DOHH2 (cell line): ENCODE results near the gene ACAN.

Experiments used
- H3F3A ChIP-seq: fragments of 200-600 bp; sonication (generic), shearing (Covaris generic); 2 replicates; pipeline ENCODE4 v1.6.0; 2016; ENCODE audit warnings: antibody characterized with exemption, mild to moderate bottlenecking; ENCODE audit not compliant: control insufficient read depth, insufficient read depth
- H3K27ac ChIP-seq: fragments of 200-600 bp; sonication (generic); 2 replicates; pipeline ENCODE4 v1.5.1; 2014; ENCODE audit warnings: low read depth, mild to moderate bottlenecking, low read length, moderate library complexity
- H3K27me3 ChIP-seq: fragments of 200-600 bp; sonication (generic); 2 replicates; pipeline ENCODE4 v1.6.1; 2014; ENCODE audit warnings: mild to moderate bottlenecking, low read length, mixed read lengths; ENCODE audit not compliant: control insufficient read depth
- H3K36me3 ChIP-seq: fragments of 200-600 bp; sonication (generic); 2 replicates; pipeline ENCODE4 v1.6.1; 2014; ENCODE audit warnings: mild to moderate bottlenecking, low read length, moderate library complexity, mixed read lengths; ENCODE audit not compliant: control insufficient read depth
- H3K4me1 ChIP-seq: fragments of 200-600 bp; sonication (generic); 2 replicates; pipeline ENCODE4 v1.6.1; 2014; ENCODE audit warnings: mild to moderate bottlenecking, low read length, mixed read lengths; ENCODE audit not compliant: control insufficient read depth
- H3K4me2 ChIP-seq: fragments of 200-600 bp; sonication (generic); 2 replicates; pipeline ENCODE4 v1.6.0; 2014; ENCODE audit warnings: mild to moderate bottlenecking, low read length, moderate library complexity
- H3K4me3 ChIP-seq: fragments of 200-600 bp; sonication (generic); 2 replicates; pipeline ENCODE4 v1.5.1; 2014; ENCODE audit warnings: mild to moderate bottlenecking, low read length, mixed read lengths
- H3K79me2 ChIP-seq: fragments of 200-600 bp; sonication (generic); 2 replicates; pipeline ENCODE4 v1.6.1; 2014; ENCODE audit warnings: mild to moderate bottlenecking, low read length, mixed read lengths; ENCODE audit not compliant: control insufficient read depth
- H3K9me2 ChIP-seq: fragments of 200-600 bp; sonication (generic); replicated peaks from 2 replicates; pipeline ENCODE4 v1.6.1; 2014; ENCODE audit warnings: mild to moderate bottlenecking, low read length, mixed read lengths; ENCODE audit not compliant: control insufficient read depth
- H3K9me3 ChIP-seq: fragments of 200-600 bp; sonication (generic); 2 replicates; pipeline ENCODE4 v1.6.1; 2014; ENCODE audit warnings: antibody characterized with exemption, low read length, mixed read lengths; ENCODE audit not compliant: control insufficient read depth, insufficient read depth
- H4K20me1 ChIP-seq: fragments of 200-600 bp; sonication (generic); 2 replicates; pipeline ENCODE4 v1.6.0; 2014; ENCODE audit warnings: low read depth, mild to moderate bottlenecking, antibody characterized with exemption, low read length, moderate library complexity; ENCODE audit not compliant: control insufficient read depth, insufficient read depth
- CTCF ChIP-seq: fragments of 200-600 bp; sonication (generic); IDR thresholded peaks from one replicate; pipeline ENCODE4 v1.5.1; 2014; ENCODE audit warnings: antibody characterized with exemption, mild to moderate bottlenecking, low read depth, low read length; ENCODE audit not compliant: poor library complexity, severe bottlenecking
- EZH2phosphoT487 ChIP-seq: fragments of 200-600 bp; sonication (generic); IDR thresholded peaks from 2 replicates; pipeline ENCODE4 v1.6.1; 2017; ENCODE audit warnings: borderline replicate concordance, mild to moderate bottlenecking, antibody characterized with exemption, low read length, moderate library complexity, mixed read lengths

ACAN gene

DNA sequence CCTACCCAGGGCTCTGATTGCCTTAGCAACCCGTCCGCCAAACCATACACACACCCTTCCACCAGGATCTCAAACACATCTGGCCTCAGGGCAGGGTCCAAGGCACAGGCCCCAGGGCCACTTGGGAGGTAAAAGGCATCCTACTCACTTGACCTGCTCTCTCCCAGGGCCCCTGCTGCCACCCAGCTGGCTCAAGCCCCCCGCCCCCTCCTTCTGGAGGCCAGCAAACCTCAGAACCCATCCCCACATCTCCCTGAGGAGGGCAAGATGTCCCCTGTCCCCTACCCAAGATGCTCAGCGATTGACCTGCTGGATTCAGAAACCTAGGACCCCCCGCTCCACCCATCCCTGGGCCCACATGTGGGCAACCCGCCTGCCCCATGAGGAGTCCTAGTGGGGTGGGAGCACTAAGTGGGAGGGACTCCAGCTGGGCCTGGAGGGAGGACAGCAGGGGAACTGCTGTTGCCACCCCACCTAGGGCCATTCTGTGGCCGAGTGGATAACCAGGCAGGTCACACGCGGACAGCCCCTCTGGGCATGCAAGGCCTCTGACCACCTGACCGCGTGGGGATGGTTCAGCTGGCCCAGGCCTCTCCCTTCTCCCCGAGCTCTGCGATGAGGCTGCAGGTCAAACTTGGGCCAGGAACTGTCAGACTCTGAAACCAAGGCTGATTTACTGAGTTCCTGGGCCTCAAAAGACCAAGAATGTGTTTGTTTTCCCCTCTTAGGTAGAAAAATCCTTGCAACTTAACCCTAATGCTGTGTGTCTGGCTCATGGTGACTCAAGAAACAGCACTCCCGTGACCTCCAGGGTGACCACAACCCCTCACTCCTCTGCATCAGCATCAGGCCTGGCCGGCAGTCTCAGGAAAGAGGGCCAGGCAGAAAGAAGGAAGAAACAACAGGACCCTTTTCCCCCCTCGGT, 105.7 kb downstream of the ACAN start:
- Histone ChIP-seq H3K9me3 (no peaks in the 10 kb centered on the region), H3K4me1 (peaks cover 8% of the 10 kb centered on the region), H3K4me3 (no peak overlapping the region), H3K27me3 (no peaks in the 10 kb centered on the region), H3K79me2 (no peaks in the 10 kb centered on the region), H3F3A (no peaks in the 10 kb centered on the region), H3K9me2 (no peaks in the 10 kb centered on the region), H3K27ac (no peak overlapping the region), H4K20me1 (no peaks in the 10 kb centered on the region), H3K4me2 (no peak overlapping the region), H3K36me3 (no peaks in the 10 kb centered on the region)
- TF ChIP-seq EZH2phosphoT487 (no peak), CTCF (no peak)

DNA sequence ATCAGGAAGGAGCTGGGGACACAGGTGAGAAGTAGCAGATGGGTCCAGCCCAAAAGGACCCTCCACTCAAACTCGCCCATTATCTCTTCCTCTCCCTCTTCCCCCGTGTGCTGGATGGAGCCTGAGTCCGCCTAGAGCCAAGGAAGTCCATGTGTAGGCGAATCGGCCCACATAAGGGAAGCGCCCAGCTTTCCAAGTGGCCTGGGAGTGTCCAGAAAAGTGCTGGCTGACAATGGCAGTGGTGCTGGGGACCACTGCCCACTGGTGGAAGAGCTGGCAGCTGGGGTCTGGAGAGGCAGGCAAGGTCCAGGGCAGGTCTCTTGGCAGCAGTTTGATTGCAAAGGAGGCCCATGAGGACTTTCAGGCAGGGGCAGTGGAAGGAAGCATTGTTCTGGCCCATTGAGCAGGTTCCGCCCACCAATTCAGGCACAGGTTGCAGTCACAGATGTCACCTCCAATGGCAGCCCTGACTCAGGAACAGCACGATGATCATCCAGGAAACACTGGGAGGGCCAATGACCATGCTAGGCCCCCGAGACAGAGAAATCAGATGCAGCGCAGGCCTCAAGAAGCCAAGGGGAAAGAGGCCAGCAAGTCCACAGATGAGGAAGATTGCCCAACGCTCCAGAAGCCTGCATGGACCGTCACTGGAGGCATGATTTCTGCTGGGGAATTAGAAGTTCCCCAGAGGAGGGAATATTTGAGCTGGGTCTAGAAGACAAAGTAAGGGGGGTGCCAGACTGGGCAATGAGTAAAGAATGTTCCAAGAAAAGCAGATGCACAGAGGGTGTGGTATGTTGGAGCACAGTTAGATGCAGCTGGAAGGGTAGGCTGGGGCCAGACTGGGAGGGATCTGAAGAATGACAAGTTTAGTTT, 107.0 kb downstream of the ACAN start:
- Histone ChIP-seq H3K36me3 (no peaks in the 10 kb centered on the region), H4K20me1 (no peaks in the 10 kb centered on the region), H3K4me1 (peaks cover 8% of the 10 kb centered on the region), H3F3A (no peaks in the 10 kb centered on the region), H3K9me2 (no peaks in the 10 kb centered on the region), H3K9me3 (no peaks in the 10 kb centered on the region), H3K4me2 (no peak overlapping the region), H3K4me3 (no peak overlapping the region), H3K27me3 (no peaks in the 10 kb centered on the region), H3K27ac (no peak overlapping the region), H3K79me2 (no peaks in the 10 kb centered on the region)
- TF ChIP-seq CTCF (no peak), EZH2phosphoT487 (no peak)

GRCh38 chr15:88911766-88912118, 108.5 kb downstream of the ACAN start:
- TF ChIP-seq CTCF (no peak), EZH2phosphoT487 (no peak)

More at GRCh38 chr15:88911766-88912118, 108.5 kb downstream of the ACAN start:
- Histone ChIP-seq H3F3A (no peaks in the 10 kb centered on the region), H3K9me3 (no peaks in the 10 kb centered on the region), H3K27me3 (no peaks in the 10 kb centered on the region), H3K27ac (no peak overlapping the region), H3K4me2 (peak overlapping the region; percentile 73; the same call in 1 of the 2 replicates), H3K4me1 (peaks cover 8% of the 10 kb centered on the region), H3K4me3 (no peak overlapping the region), H3K36me3 (no peaks in the 10 kb centered on the region), H3K79me2 (no peaks in the 10 kb centered on the region), H3K9me2 (no peaks in the 10 kb centered on the region), H4K20me1 (no peaks in the 10 kb centered on the region)
